Measurements from ENCODE around the gene FAM171A1. TPM values are rescaled to one million over a fixed set of nuclear protein-coding genes. Genes with fewer than 3 reads are reported as not detected.
A peak's percentile ranks its signal among the peaks of the same experiment; 100 is the strongest.

The FAM171A1 gene
- total RNA-seq, 1 donor, result 25.0 TPM

DNA sequence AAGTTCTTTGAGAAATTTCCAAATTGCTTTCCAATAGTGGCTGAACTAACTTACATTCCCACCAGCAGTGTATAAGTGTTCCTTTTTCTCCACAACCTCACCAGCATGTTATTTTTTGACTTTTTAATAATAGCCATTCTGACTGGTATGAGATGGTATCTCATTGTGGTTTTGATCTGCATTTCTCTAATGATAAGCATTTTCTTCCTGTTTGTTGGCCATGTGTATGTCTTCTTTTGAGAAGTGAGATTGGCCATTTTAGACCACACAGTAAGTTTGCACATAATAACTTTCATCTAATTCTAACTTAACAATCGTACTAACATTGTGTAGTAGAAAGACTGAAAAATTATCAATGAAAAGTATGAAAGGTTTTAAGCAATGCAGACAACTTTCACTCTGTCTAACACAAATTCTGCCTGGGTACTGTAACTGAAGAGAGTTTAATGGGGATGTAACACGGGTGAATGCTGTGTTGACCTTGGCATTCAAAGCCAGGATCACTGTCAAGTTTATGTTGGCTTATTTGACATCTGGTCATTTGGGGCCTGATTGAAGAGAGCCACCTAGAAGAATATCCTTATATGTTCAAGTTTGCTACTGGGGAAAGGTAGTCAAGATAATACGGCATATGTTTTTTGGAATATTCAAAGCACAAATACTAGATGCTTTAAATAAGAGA, 50.4 kb downstream of the FAM171A1 start:
- Histone ChIP-seq H3K4me3 (ENCODE audit: insufficient read depth, low read length) (no peak overlapping the region), H3K27ac (ENCODE audit: low read depth, low read length) (peak overlapping the region; percentile 61), H3K79me2 (ENCODE audit: insufficient read depth, low read length) (peaks cover 58% of the 10 kb centered on the region), H2AFZ (ENCODE audit: low read length) (no peak overlapping the region), H3K9me3 (ENCODE audit: low read depth, low read length) (no peaks in the 10 kb centered on the region), H4K20me1 (ENCODE audit: insufficient read depth, low read length) (peaks cover 18% of the 10 kb centered on the region), H3K4me1 (ENCODE audit: insufficient read depth, low read length) (peaks cover 25% of the 10 kb centered on the region), H3K4me2 (ENCODE audit: insufficient read depth, low read length) (peak overlapping the region; percentile 65), H3K27me3 (ENCODE audit: insufficient read depth, low read length) (no peaks in the 10 kb centered on the region), H3K36me3 (ENCODE audit: insufficient read depth, low read length) (no peaks in the 10 kb centered on the region)
- TF ChIP-seq, protein P1, sequence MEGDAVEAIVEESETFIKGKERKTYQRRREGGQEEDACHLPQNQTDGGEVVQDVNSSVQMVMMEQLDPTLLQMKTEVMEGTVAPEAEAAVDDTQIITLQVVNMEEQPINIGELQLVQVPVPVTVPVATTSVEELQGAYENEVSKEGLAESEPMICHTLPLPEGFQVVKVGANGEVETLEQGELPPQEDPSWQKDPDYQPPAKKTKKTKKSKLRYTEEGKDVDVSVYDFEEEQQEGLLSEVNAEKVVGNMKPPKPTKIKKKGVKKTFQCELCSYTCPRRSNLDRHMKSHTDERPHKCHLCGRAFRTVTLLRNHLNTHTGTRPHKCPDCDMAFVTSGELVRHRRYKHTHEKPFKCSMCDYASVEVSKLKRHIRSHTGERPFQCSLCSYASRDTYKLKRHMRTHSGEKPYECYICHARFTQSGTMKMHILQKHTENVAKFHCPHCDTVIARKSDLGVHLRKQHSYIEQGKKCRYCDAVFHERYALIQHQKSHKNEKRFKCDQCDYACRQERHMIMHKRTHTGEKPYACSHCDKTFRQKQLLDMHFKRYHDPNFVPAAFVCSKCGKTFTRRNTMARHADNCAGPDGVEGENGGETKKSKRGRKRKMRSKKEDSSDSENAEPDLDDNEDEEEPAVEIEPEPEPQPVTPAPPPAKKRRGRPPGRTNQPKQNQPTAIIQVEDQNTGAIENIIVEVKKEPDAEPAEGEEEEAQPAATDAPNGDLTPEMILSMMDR (IDR thresholded peaks at IDR 0.05; ENCODE audit: extremely low read depth, low read depth, low read length), result no peak
- peak; percentile 69 for DNase-seq (ENCODE audit: insufficient read length, low spot score, missing footprints)

DNA sequence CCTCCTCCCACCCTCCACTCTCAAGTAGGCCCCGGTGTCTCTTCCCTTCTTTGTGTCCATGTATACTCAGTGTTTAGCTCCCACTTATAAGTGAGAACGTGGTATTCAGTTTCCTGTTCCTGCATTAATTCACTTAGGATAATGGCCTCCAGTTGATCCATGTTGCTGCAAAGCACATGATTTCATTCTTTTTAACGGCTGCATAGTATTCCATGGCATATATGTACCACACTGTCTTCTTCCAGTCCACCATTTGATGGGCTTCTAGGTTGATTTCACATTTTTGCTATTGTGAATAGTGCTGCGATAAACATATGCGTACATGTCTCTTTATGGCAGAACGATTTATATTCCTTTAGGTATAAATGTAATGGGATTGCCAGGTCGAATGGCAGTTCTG, 51.0 kb downstream of the FAM171A1 start:
- peaks cover 18% of the 10 kb centered on the region for H4K20me1 ChIP-seq (ENCODE audit: insufficient read depth, low read length)
- no peak overlapping the region for H3K27ac ChIP-seq (ENCODE audit: low read depth, low read length)

DNA sequence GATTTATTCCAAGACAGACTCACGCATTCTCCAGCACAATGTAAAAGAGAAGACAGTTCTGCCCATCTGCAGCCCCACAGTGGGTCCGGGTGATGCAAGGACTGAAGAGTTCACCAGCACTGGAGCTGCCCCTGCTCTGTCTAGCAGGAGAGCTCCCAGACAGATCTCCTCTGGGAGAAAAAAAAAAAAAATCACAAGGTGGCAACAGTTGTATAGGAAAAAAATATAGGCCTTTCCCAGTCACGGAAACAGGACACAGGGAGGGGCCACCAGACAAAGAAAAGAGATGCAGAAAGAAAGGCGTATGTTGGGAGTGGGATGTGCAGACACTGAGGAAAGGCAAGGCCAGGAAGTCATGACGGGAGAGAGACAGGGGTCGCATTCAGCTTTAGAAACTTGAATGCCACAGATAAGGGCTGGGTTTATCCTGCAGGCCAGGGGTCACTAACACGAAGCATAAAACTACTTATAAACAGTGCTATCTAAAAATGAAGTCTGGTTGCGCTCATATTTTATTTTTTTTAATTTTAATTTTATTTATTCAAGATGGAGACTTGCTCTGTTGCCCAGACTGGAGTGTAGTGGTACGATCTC, 54.1 kb downstream of the FAM171A1 start:
- peaks cover 19% of the 10 kb centered on the region for H3K4me1 ChIP-seq (ENCODE audit: insufficient read depth, low read length)
- no peak overlapping the region for H2AFZ ChIP-seq (ENCODE audit: low read length)
- TF ChIP-seq, protein P1 (IDR thresholded peaks at IDR 0.05; ENCODE audit: extremely low read depth, low read depth, low read length), result no peak

More for the DNA sequence above, 51.0 kb downstream of the FAM171A1 start:
- TF ChIP-seq, protein P1 (IDR thresholded peaks at IDR 0.05; ENCODE audit: extremely low read depth, low read depth, low read length), result no peak
- Histone ChIP-seq H3K9me3 (ENCODE audit: low read depth, low read length) (no peaks in the 10 kb centered on the region), H3K36me3 (ENCODE audit: insufficient read depth, low read length) (no peaks in the 10 kb centered on the region), H3K4me2 (ENCODE audit: insufficient read depth, low read length) (peak overlapping the region; percentile 43), H3K4me1 (ENCODE audit: insufficient read depth, low read length) (peaks cover 21% of the 10 kb centered on the region), H2AFZ (ENCODE audit: low read length) (no peak overlapping the region), H3K4me3 (ENCODE audit: insufficient read depth, low read length) (no peak overlapping the region), H3K79me2 (ENCODE audit: insufficient read depth, low read length) (peaks cover 58% of the 10 kb centered on the region), H3K27me3 (ENCODE audit: insufficient read depth, low read length) (no peaks in the 10 kb centered on the region)
- no peak for DNase-seq (ENCODE audit: insufficient read length, low spot score, missing footprints)

DNA sequence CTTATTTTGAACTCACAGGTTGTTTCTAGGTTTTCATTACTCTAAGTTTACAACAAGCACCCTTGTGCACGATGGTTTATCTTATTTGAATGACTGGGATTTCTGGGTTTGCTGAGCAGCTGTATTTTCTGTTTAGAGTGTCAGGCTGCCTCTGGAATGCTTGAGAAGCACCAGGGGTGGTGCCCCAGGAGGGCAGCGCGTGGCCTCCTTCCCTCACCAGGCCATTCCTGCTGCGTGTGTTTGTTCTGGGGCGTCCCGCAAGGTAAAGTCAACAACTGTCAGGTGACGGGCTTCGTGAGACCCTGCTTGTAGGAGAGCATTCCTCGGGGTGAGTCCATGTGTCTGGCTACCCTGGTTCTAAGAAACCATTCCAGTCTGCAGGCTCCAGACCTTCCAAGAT, 54.9 kb downstream of the FAM171A1 start:
- Histone ChIP-seq H3K27ac (ENCODE audit: low read depth, low read length) (no peak overlapping the region), H3K9me3 (ENCODE audit: low read depth, low read length) (no peaks in the 10 kb centered on the region), H4K20me1 (ENCODE audit: insufficient read depth, low read length) (peaks cover 9% of the 10 kb centered on the region), H2AFZ (ENCODE audit: low read length) (no peak overlapping the region), H3K4me1 (ENCODE audit: insufficient read depth, low read length) (peaks cover 11% of the 10 kb centered on the region), H3K4me3 (ENCODE audit: insufficient read depth, low read length) (no peak overlapping the region), H3K4me2 (ENCODE audit: insufficient read depth, low read length) (no peak overlapping the region), H3K36me3 (ENCODE audit: insufficient read depth, low read length) (no peaks in the 10 kb centered on the region), H3K27me3 (ENCODE audit: insufficient read depth, low read length) (no peaks in the 10 kb centered on the region), H3K79me2 (ENCODE audit: insufficient read depth, low read length) (peaks cover 63% of the 10 kb centered on the region)
- DNase-seq (ENCODE audit: insufficient read length, low spot score, missing footprints), result no peak
- TF ChIP-seq, protein P1 (IDR thresholded peaks at IDR 0.05; ENCODE audit: extremely low read depth, low read depth, low read length), result no peak

More for the DNA sequence above, 54.1 kb downstream of the FAM171A1 start:
- no peaks in the 10 kb centered on the region for H3K36me3 ChIP-seq (ENCODE audit: insufficient read depth, low read length)
- H3K4me3 ChIP-seq (ENCODE audit: insufficient read depth, low read length), result no peak overlapping the region
- H3K9me3 ChIP-seq (ENCODE audit: low read depth, low read length), result no peaks in the 10 kb centered on the region
- H3K4me2 ChIP-seq (ENCODE audit: insufficient read depth, low read length), result no peak overlapping the region
- peaks cover 57% of the 10 kb centered on the region for H3K79me2 ChIP-seq (ENCODE audit: insufficient read depth, low read length)
- no peaks in the 10 kb centered on the region for H3K27me3 ChIP-seq (ENCODE audit: insufficient read depth, low read length)
- no peak for DNase-seq (ENCODE audit: insufficient read length, low spot score, missing footprints)
- no peak overlapping the region for H3K27ac ChIP-seq (ENCODE audit: low read depth, low read length)
- peaks cover 12% of the 10 kb centered on the region for H4K20me1 ChIP-seq (ENCODE audit: insufficient read depth, low read length)

Measured in osteoblast (primary cell).